Measurements from ENCODE around the gene ITPKB.
"Not testable (repeated sequence)": the region's sequence is repeated elsewhere in the genome, so short reads cannot be mapped to it uniquely, and the experiment has no call there.

Gene ITPKB

DNA sequence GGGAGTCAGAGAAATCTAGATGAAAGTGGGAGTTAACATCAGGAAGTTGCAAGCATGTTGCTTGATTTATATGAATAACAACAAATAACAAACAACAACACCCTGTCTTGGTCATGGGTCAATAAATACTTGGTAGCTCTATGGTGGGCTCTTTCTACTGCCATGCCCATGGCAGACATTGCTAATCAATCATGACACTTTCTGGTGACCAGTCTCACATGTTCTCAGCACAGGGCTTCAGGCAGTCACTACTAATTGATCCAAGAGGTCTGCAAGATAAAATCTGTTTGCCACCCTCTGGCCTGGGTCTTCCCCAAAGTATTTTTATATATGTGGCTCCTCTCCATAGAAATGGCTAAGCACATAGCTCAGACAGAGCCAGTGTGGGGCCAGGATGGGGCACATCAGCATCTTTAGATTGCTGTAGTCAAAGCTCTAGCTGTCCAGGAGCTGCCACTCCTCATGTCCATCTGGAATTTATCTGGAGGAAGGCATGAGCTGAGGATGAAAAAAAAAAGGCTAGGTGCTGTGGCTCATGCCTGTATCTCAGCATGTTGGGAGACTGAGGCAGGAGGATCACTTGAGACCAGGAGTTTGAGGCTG, 139.3 kb downstream of the ITPKB start:
- H3K27ac ChIP-seq (replicated peaks) = no peak overlapping the region
- no peak overlapping the region for H3K4me3 ChIP-seq (replicated peaks; ENCODE audit: insufficient read depth, low read length)
- TF ChIP-seq GABPA (IDR thresholded peaks at IDR 0.05; ENCODE audit: low read depth) (no peak), SPI1 (IDR thresholded peaks at IDR 0.05; ENCODE audit: borderline replicate concordance, low read depth) (no peak), POLR2AphosphoS5 (IDR thresholded peaks at IDR 0.05; ENCODE audit: low read depth) (no peak)
- TF ChIP-seq, protein P1, sequence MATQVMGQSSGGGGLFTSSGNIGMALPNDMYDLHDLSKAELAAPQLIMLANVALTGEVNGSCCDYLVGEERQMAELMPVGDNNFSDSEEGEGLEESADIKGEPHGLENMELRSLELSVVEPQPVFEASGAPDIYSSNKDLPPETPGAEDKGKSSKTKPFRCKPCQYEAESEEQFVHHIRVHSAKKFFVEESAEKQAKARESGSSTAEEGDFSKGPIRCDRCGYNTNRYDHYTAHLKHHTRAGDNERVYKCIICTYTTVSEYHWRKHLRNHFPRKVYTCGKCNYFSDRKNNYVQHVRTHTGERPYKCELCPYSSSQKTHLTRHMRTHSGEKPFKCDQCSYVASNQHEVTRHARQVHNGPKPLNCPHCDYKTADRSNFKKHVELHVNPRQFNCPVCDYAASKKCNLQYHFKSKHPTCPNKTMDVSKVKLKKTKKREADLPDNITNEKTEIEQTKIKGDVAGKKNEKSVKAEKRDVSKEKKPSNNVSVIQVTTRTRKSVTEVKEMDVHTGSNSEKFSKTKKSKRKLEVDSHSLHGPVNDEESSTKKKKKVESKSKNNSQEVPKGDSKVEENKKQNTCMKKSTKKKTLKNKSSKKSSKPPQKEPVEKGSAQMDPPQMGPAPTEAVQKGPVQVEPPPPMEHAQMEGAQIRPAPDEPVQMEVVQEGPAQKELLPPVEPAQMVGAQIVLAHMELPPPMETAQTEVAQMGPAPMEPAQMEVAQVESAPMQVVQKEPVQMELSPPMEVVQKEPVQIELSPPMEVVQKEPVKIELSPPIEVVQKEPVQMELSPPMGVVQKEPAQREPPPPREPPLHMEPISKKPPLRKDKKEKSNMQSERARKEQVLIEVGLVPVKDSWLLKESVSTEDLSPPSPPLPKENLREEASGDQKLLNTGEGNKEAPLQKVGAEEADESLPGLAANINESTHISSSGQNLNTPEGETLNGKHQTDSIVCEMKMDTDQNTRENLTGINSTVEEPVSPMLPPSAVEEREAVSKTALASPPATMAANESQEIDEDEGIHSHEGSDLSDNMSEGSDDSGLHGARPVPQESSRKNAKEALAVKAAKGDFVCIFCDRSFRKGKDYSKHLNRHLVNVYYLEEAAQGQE (IDR thresholded peaks at IDR 0.05; ENCODE audit: insufficient replicate concordance, low read depth) = no peak
- TF ChIP-seq, protein P2, sequence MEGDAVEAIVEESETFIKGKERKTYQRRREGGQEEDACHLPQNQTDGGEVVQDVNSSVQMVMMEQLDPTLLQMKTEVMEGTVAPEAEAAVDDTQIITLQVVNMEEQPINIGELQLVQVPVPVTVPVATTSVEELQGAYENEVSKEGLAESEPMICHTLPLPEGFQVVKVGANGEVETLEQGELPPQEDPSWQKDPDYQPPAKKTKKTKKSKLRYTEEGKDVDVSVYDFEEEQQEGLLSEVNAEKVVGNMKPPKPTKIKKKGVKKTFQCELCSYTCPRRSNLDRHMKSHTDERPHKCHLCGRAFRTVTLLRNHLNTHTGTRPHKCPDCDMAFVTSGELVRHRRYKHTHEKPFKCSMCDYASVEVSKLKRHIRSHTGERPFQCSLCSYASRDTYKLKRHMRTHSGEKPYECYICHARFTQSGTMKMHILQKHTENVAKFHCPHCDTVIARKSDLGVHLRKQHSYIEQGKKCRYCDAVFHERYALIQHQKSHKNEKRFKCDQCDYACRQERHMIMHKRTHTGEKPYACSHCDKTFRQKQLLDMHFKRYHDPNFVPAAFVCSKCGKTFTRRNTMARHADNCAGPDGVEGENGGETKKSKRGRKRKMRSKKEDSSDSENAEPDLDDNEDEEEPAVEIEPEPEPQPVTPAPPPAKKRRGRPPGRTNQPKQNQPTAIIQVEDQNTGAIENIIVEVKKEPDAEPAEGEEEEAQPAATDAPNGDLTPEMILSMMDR (IDR thresholded peaks at IDR 0.05; ENCODE audit: insufficient read depth, low read length) = no peak
- peaks cover 5% of the 10 kb centered on the region for H3K27me3 ChIP-seq (ENCODE audit: insufficient read depth, poor library complexity, severe bottlenecking)
- DNase-seq (ENCODE audit: low read depth in 1 of 2, low spot score in 1 of 2) = no peak

DNA sequence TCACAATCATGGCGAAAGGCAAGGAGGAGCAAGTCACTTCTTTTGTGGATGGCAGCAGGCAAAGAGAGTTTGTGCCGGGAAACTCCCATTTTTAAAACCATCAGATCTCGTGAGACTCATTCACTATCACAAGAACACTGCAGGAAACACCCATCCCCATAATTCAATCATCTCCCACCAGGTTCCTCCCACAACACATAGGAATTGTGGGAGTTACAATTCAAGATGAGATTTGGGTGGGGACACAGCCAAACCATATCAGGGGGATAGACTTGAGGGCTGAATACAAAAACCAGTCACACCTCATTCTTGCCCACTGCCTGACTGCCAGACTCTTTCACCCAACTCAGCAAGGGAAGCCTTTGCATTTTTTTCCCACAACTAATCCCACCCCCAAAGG, 140.1 kb downstream of the ITPKB start:
- H3K4me3 ChIP-seq (replicated peaks; ENCODE audit: insufficient read depth, low read length); H3K27ac ChIP-seq (replicated peaks); H3K27me3 ChIP-seq (ENCODE audit: insufficient read depth, poor library complexity, severe bottlenecking); DNase-seq (ENCODE audit: low read depth in 1 of 2, low spot score in 1 of 2): not testable (repeated sequence)

DNA sequence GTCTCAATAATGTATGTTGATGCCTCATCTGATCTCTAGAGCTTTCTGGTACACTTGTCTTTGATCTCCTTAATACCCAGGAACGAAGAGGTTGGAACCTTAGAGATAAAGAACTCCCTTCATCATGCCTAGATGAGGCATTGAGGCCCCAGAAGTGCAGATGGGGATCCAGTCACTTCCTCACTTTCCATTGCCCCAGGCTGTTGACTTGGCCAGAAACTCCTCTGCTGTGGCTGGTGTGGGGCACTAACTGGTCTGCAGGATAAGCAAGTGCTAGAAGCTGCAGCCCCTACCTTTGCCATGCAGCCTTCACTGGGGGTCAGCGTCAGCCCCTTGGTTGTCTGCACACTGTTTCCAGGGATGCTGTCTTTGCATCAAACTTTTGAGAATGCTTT, 140.6 kb downstream of the ITPKB start:
- TF ChIP-seq POLR2AphosphoS5 (IDR thresholded peaks at IDR 0.05; ENCODE audit: low read depth) (no peak), GABPA (IDR thresholded peaks at IDR 0.05; ENCODE audit: low read depth) (no peak)
- H3K27ac ChIP-seq (replicated peaks) = no peak overlapping the region
- no peak for DNase-seq (ENCODE audit: low read depth in 1 of 2, low spot score in 1 of 2)
- H3K27me3 ChIP-seq (ENCODE audit: insufficient read depth, poor library complexity, severe bottlenecking) = peaks cover 5% of the 10 kb centered on the region
- no peak overlapping the region for H3K4me3 ChIP-seq (replicated peaks; ENCODE audit: insufficient read depth, low read length)

DNA sequence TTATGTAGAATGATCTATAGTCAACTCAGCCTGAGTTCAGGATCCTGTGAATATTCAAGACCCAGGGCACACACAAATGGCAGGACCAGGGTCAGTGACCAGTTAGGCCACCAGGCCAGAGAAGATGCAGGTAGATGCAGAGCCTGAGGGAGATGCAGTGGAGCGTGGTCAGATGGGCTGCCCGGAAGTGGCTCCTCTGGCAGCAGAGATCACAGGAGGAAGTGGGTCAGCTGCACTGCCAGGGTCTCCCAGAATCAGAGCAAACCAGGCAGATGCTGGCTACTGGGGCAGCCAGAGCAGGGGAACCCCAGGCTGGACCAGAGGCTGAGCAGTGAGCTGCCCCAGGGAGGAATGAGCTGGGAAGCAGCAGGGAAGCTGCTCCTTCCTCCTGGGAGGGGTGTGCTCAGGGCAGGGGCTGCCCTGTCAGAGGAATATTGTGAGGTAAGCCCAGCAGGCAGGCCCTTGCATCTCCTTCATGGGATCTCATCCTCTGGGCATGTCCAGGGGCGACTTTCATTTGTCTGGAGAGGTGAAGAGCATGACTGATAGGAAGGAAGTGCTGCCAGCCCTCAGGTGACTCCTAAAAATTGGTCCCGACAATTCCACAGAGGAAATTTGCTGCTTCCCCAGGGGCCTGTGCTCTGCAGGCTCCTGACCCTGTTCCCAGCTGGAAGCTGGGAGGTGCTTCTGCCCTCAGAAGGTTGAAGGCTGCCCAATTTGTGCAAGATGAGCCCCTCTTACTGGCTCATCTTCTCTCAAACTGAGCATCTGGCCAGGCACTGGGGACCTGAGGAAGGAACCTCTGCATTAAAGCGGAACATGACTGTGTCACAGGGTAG, 141.2 kb downstream of the ITPKB start:
- H3K27ac ChIP-seq (replicated peaks) = no peak overlapping the region
- DNase-seq (ENCODE audit: low read depth in 1 of 2, low spot score in 1 of 2) = no peak
- H3K27me3 ChIP-seq (ENCODE audit: insufficient read depth, poor library complexity, severe bottlenecking) = peaks cover 5% of the 10 kb centered on the region
- no peak for TF ChIP-seq SPI1 (IDR thresholded peaks at IDR 0.05; ENCODE audit: borderline replicate concordance, low read depth)
- H3K4me3 ChIP-seq (replicated peaks; ENCODE audit: insufficient read depth, low read length) = no peak overlapping the region

DNA sequence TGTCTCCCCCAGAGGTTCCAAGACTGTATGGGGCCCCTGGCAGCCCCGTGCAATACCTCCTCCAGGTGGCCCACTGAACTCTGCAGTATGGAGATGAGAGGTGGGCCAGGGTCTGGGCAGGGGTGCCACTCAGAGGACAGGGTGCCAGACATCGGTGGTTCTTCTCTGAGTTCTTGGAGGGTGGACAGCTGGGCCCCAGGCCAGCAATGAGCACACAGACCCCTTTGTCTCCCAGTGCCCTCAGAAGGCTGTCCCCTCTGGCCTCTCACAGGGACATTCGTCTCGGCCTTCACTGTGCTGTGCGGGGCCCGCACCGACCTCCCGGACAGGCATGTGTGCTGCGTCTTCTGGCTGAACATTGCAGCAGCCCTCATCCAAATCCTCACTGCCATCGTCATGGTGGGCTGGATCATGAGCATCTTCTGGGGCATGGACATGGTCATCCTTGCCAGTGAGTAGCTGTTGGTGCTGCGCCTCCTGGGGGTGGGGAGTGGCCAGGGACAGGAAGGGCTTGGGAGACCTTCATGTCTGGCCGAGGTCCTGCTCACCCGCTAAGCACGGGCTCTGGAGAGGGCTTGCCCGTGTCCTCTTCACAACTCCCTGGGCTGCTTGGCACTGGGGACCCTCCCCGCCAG, 142.4 kb downstream of the ITPKB start:
- TF ChIP-seq GABPA (IDR thresholded peaks at IDR 0.05; ENCODE audit: low read depth) = no peak
- no peak for TF ChIP-seq POLR2AphosphoS5 (IDR thresholded peaks at IDR 0.05; ENCODE audit: low read depth)
- no peak for TF ChIP-seq SPI1 (IDR thresholded peaks at IDR 0.05; ENCODE audit: borderline replicate concordance, low read depth)
- TF ChIP-seq, protein P2 (IDR thresholded peaks at IDR 0.05; ENCODE audit: insufficient read depth, low read length) = no peak
- Histone ChIP-seq H3K27me3 (ENCODE audit: insufficient read depth, poor library complexity, severe bottlenecking) (peaks cover 7% of the 10 kb centered on the region), H3K27ac (replicated peaks) (no peak overlapping the region), H3K4me3 (replicated peaks; ENCODE audit: insufficient read depth, low read length) (no peak overlapping the region)
- no peak for DNase-seq (ENCODE audit: low read depth in 1 of 2, low spot score in 1 of 2)

DNA sequence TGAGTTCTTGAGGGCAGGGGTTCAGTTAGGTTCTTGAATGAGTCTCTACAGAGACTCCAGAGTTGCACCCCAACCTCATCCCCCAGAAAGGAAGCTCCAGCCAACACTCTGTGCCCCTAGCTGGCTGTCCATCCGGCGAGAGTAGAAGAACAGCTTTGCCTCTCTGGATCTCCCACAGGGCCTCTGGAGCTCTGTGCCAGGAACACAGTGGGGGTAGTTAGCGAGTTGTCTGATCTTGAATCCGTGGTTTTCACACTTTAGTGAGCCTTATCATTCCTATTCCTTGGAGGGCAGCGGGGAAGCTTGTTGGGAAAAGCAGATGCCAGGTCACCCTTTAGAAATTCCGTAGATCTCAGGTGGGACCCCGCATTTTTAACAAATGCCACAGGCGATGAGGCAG, 145.5 kb downstream of the ITPKB start:
- H3K4me3 ChIP-seq (replicated peaks; ENCODE audit: insufficient read depth, low read length) = no peak overlapping the region
- H3K27ac ChIP-seq (replicated peaks) = no peak overlapping the region
- H3K27me3 ChIP-seq (ENCODE audit: insufficient read depth, poor library complexity, severe bottlenecking) = peaks cover 8% of the 10 kb centered on the region
- TF ChIP-seq, protein P2 (IDR thresholded peaks at IDR 0.05; ENCODE audit: insufficient read depth, low read length) = no peak
- no peak for TF ChIP-seq GABPA (IDR thresholded peaks at IDR 0.05; ENCODE audit: low read depth)
- no peak for DNase-seq (ENCODE audit: low read depth in 1 of 2, low spot score in 1 of 2)
